WERI-Rb-1 (cell line): ENCODE results near the gene ZNF107.

Experiments
- DNase-seq: peaks from one replicate; pipeline ENCODE4 v3.0.0-alpha.2; 2020
- H3K27ac ChIP-seq: fragments of 250-450 bp; sonication (Bioruptor Pico); 2 replicates; pipeline ENCODE4 v1.5.1; 2020; ENCODE audit warnings: mild to moderate bottlenecking, moderate library complexity
- H3K27me3 ChIP-seq: fragments of 250-450 bp; sonication (Bioruptor Pico); 2 replicates; pipeline ENCODE4 v1.5.1; 2021; ENCODE audit warnings: mild to moderate bottlenecking, low read depth, moderate library complexity; ENCODE audit not compliant: insufficient read depth, severe bottlenecking
- H3K36me3 ChIP-seq: fragments of 250-450 bp; sonication (Bioruptor Pico); 2 replicates; pipeline ENCODE4 v1.5.1; 2020; ENCODE audit warnings: mild to moderate bottlenecking, moderate library complexity
- H3K4me3 ChIP-seq: 2 replicates; pipeline ENCODE4 v1.5.1; 2011; ENCODE audit warnings: low read depth, mild to moderate bottlenecking, control low read depth, low read length
- H3K9me3 ChIP-seq: fragments of 250-450 bp; sonication (Bioruptor Pico); 2 replicates; pipeline ENCODE4 v1.5.1; 2021; ENCODE audit warnings: mild to moderate bottlenecking, moderate library complexity; ENCODE audit not compliant: severe bottlenecking
- TF ChIP-seq, protein P1 (sequence below): IDR thresholded peaks from 2 replicates; pipeline ENCODE4 v1.5.1; 2011; ENCODE audit warnings: low read depth, mild to moderate bottlenecking, control low read depth, inconsistent platforms, low read length

ZNF107 gene

DNA sequence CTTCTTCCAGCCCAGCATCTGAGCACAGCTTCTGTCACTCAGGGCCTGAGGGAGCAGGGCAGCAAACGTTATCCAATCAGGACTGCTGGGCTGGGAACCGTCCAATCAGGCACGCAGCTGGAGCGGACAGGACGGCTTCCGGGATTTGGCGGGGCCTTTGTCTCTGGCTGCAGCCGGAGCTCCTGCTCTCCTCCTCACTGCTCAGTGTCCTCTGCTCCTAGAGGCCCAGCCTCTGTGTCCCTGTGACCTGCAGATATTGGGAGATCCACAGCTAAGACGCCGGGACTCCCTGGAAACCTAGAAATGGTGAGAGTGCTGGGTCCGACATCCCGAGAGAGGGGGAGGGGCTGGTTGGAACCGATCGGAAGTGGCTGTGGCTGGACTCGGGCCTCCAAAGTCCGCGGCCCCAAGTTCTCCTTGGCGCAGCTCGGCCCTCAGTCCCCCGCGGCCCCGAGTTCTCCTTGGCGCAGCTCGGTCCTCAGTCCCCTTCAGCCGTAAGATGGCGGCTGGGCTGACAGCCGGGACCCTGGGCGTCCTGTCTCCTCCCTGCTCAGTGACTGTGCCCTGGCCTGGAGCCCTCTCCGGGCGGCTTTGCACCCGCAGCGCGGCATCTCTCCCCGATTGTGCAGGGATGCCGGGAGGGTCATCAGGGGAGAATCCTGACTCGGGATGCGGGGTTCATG lies at the start of gene ZNF107:
Gene ZNF107 (plus strand): TSS at position 154 of the 683 bp plus-strand sequence. CDS start 150 bp downstream, at position 304.
- TF ChIP-seq, protein P1, sequence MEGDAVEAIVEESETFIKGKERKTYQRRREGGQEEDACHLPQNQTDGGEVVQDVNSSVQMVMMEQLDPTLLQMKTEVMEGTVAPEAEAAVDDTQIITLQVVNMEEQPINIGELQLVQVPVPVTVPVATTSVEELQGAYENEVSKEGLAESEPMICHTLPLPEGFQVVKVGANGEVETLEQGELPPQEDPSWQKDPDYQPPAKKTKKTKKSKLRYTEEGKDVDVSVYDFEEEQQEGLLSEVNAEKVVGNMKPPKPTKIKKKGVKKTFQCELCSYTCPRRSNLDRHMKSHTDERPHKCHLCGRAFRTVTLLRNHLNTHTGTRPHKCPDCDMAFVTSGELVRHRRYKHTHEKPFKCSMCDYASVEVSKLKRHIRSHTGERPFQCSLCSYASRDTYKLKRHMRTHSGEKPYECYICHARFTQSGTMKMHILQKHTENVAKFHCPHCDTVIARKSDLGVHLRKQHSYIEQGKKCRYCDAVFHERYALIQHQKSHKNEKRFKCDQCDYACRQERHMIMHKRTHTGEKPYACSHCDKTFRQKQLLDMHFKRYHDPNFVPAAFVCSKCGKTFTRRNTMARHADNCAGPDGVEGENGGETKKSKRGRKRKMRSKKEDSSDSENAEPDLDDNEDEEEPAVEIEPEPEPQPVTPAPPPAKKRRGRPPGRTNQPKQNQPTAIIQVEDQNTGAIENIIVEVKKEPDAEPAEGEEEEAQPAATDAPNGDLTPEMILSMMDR = no peak
- Histone ChIP-seq H3K36me3 (peaks cover 22% of the 10 kb centered on the region), H3K9me3 (no peaks in the 10 kb centered on the region), H3K4me3 (peak within 1 kb of the TSS; percentile 96), H3K27ac (peak within 1 kb of the TSS; percentile 93), H3K27me3 (no peaks in the 10 kb centered on the region)
- DNase-seq = peak; percentile 95

- no peaks in the 10 kb centered on the region for H3K36me3 ChIP-seq
- H3K9me3 ChIP-seq = peaks cover 19% of the 10 kb centered on the region
- TF ChIP-seq, protein P1 = peak; percentile 56
- no peaks in the 10 kb centered on the region for H3K27me3 ChIP-seq
- peak; percentile 15 for DNase-seq
- H3K27ac ChIP-seq = no peak overlapping the region
- H3K4me3 ChIP-seq = no peak overlapping the region
Measured at GRCh38 chr7:64618785-64619456, 47.0 kb upstream of the ZNF107 start.

DNA sequence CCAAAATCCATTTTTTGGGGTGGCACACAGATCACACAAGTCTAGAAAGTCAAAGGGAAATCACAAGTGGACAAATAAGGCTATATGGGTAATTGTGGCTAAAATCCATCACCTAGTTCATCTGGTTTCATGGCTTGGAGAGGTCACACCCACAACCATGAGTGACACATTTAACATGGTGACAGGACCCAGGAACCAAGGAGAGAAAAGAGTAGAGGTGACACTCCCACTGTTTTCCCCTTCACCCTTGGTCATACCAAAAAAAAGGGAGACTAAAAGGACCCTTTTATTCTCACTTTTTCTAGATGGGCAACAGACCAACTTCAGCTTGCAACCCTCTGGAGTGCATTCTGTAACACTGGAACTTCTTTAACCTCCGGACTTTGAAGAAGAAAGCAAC lies 46.2 kb upstream of the ZNF107 start:
- Histone ChIP-seq H3K36me3 (no peaks in the 10 kb centered on the region), H3K4me3 (no peak overlapping the region), H3K27me3 (no peaks in the 10 kb centered on the region), H3K9me3 (peaks cover 19% of the 10 kb centered on the region), H3K27ac (no peak overlapping the region)
- TF ChIP-seq, protein P1 = no peak
- DNase-seq = no peak

GRCh38 chr7:64621656-64622055 lies 44.3 kb upstream of the ZNF107 start:
- DNase-seq = no peak
- no peaks in the 10 kb centered on the region for H3K27me3 ChIP-seq
- peaks cover 19% of the 10 kb centered on the region for H3K9me3 ChIP-seq
- H3K36me3 ChIP-seq = no peaks in the 10 kb centered on the region
- TF ChIP-seq, protein P1 = no peak
- no peak overlapping the region for H3K4me3 ChIP-seq
- no peak overlapping the region for H3K27ac ChIP-seq

- Histone ChIP-seq H3K27ac (no peak overlapping the region), H3K36me3 (no peaks in the 10 kb centered on the region), H3K9me3 (peaks cover 6% of the 10 kb centered on the region), H3K4me3 (no peak overlapping the region), H3K27me3 (no peaks in the 10 kb centered on the region)
- TF ChIP-seq, protein P1 = peak; percentile 22; the same call in 1 of the 2 replicates
- no peak for DNase-seq
Measured at GRCh38 chr7:64625114-64626082, 40.5 kb upstream of the ZNF107 start.
